ENCODE results near the gene PLAC9. TPM values are rescaled to one million over a fixed set of nuclear protein-coding genes. Genes with fewer than 3 reads are reported as not detected.

Gene PLAC9
- total RNA-seq, 5 donors from 2014 or later (not counting 1 experiment from before 2014, with no cell fraction given), result not detected

DNA sequence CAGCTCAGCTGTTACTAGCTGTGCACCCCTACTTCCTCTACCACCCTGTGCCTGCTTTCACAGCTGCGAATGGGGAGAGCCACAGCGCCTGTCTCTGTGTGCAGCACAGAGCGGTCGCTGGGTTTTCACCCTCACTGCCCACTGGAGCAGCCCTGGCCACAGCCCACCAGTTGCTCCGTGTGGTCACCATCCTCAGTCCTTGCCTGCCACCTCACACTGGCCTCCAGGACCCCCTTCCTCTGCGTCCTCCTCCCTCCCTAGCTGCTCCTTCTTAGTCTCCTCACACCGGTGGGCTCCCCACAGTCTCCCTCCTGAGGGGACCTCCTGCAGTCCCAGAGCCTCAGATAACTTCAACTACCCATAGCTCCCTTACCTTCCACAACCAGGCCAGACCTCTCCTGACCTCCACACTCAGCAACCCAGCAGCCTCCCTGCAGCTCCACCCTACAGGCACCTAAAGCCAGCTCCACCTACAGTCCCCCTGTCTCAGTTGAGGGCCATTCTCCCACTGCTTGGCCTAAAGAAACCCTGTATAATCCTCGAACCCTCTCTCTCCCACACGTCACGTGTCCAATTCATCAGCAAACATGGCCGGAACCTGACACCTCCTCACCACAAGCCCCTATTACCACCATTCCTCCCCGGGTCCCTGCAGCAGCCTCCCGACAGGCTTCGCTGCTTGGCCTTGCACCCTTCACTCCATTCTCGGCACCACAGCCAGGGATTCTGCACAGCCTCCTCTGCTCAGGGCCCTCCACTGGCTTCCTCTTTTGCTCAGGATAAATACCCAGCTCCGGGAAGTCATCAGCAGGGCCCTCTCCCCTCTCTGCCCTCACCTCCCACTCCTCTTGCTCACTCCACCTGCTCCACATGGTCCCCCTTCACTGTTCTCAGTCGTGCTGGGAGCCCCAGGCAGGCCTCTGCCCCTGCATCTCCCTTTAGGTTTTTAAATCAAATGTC, 28.1 kb downstream of the PLAC9 start:
- DNase-seq, result no peak
- ChIA-PET CTCF (interaction anchor here in 1 of 2 donors (0.7 to 1.6 kb wide), 2 partner anchors 14 to 16 kb away, joined by 5 read pairs; no protein-coding TSS in a partner anchor), POLR2A (no interaction called here)
- peak overlapping the region; percentile 20 to 71 for H3K27ac Mint-ChIP-seq
- peaks cover 79% of the 10 kb centered on the region for H3K36me3 Mint-ChIP-seq
- H3K4me3 ChIP-seq (ENCODE audit: control insufficient read depth in 1 of 2, extremely low read depth in 1 of 2, low read length in 1 of 2), result no peak overlapping the region
- H3K27me3 ChIP-seq (replicated peaks in 1 of 2; ENCODE audit: control insufficient read depth in 2 of 2, extremely low read depth in 1 of 2, insufficient read depth in 2 of 2, low read length in 1 of 2), result no peaks in the 10 kb centered on the region
- no peak for ATAC-seq (replicated peaks in 1 of 4)
- no peaks in the 10 kb centered on the region for H3K27me3 Mint-ChIP-seq
- no peaks in the 10 kb centered on the region for H3K9me3 Mint-ChIP-seq
- H3K36me3 ChIP-seq (ENCODE audit: control insufficient read depth in 2 of 2, extremely low read depth in 1 of 2, insufficient read depth in 1 of 2, low read length in 1 of 2), result peaks cover 38 to 100% of the 10 kb centered on the region in 2 donors
- 92% methylated on average over 15 of the region's 17 CpGs for WGBS (ENCODE audit: insufficient coverage)
- H3K4me3 Mint-ChIP-seq, result peak overlapping the region in 1 of 3 donors; percentile 1
- H3K9me3 ChIP-seq, result no peaks in the 10 kb centered on the region
- no peaks in the 10 kb centered on the region for H3K4me1 Mint-ChIP-seq
- peaks cover 0 to 4% of the 10 kb centered on the region in 2 experiments for H3K4me1 ChIP-seq (ENCODE audit: control insufficient read depth in 1 of 2, extremely low read depth in 1 of 2, insufficient read depth in 2 of 2, low read length in 2 of 2)
- no peak overlapping the region for H3K27ac ChIP-seq (ENCODE audit: low read length)

DNA sequence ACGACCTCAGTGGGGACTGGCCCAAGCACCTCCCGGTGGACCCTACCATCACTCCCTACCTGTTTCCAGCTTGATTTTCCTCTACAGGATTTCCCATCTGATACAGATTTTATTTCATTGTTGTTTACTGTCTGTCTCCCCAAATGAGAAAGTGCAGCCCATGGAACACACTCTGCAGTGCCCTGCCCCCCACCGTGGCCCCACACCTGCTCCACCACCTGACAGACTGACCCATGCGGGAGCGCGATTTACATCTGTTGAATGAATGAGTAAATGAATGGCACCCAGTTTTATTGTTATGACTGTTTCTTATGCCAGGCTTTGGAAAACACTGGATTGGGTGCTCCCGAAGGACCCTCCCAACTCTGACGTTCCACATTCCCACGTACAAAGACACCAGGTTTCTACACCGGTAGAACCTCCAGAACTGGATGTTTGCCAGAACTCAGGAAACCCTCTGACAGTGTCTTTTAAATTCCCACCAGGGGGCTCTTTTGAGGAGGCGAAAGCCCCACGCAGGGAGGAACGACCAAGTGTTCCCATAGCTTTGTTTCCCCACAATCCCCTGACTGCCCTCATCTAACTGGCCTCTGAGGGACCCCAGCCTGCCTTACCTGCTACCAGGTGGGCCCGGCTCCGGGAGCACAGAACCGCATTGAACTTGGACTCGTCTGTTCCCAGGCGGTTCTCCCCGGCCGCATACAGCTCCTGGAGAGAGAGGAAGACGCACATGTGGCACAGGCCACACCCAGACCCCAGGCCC, 29.0 kb downstream of the PLAC9 start:
- CTCF ChIA-PET, result interaction anchor here in 1 of 2 donors (1.6 kb wide), 1 partner anchor 17 kb away, joined by 5 read pairs; no protein-coding TSS in a partner anchor
- H3K4me1 Mint-ChIP-seq, result peaks cover 0 to 7% (median 0%) of the 10 kb centered on the region in 3 donors
- H3K4me3 ChIP-seq (ENCODE audit: control insufficient read depth in 1 of 2, extremely low read depth in 1 of 2, low read length in 1 of 2), result no peak overlapping the region
- ATAC-seq (replicated peaks in 1 of 4), result no peak
- H3K27me3 Mint-ChIP-seq, result no peaks in the 10 kb centered on the region
- H3K9me3 ChIP-seq, result no peaks in the 10 kb centered on the region
- POLR2A ChIA-PET, result no interaction called here
- peaks cover 0 to 4% of the 10 kb centered on the region in 2 experiments for H3K4me1 ChIP-seq (ENCODE audit: control insufficient read depth in 1 of 2, extremely low read depth in 1 of 2, insufficient read depth in 2 of 2, low read length in 2 of 2)
- DNase-seq, result peak in 2 of 35 experiments; percentile 14 to 47
- no peaks in the 10 kb centered on the region for H3K9me3 Mint-ChIP-seq
- H3K4me3 Mint-ChIP-seq, result no peak overlapping the region
- 94% methylated on average over 15 of the region's 21 CpGs for WGBS (ENCODE audit: insufficient coverage)
- H3K36me3 ChIP-seq (ENCODE audit: control insufficient read depth in 2 of 2, extremely low read depth in 1 of 2, insufficient read depth in 1 of 2, low read length in 1 of 2), result peaks cover 38 to 100% of the 10 kb centered on the region in 2 donors
- H3K27ac Mint-ChIP-seq, result peak overlapping the region in 1 of 2 donors; percentile 71
- no peaks in the 10 kb centered on the region for H3K27me3 ChIP-seq (replicated peaks in 1 of 2; ENCODE audit: control insufficient read depth in 2 of 2, extremely low read depth in 1 of 2, insufficient read depth in 2 of 2, low read length in 1 of 2)
- H3K36me3 Mint-ChIP-seq, result peaks cover 79% of the 10 kb centered on the region
- no peak overlapping the region for H3K27ac ChIP-seq (ENCODE audit: low read length)

DNA sequence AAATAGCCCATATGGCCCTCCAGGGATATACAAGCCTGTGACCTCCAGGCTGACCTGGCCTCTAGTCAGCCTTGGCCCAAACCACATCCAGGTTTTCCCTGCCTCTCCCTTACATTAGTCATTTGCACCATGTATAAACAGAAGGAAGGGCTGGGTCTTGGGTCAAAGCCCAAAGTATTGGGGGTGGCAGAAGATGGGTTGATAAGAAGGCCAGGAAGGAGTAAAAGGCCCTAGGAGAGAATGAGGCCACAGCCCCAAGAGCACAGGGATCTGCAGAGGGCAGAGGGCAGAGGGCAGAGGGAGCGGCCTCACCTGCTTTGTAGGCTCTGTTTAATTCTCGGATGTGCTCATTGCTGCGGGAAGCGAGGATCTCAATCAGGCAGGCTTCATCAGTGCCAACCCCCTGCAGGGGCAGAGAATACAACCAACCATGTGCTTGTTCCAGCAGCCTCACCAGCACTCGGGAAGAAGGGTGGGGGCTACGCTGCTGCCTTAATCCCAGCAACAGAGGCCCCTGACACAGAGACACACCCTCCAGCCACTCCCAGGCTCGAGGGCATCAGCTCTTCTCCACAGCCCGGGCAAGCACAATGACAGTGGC, 31.3 kb downstream of the PLAC9 start:
- no peak for DNase-seq
- peak overlapping the region in 1 of 2 donors; percentile 34 for H3K27ac Mint-ChIP-seq
- no peak overlapping the region for H3K4me3 ChIP-seq (ENCODE audit: control insufficient read depth in 1 of 2, extremely low read depth in 1 of 2, low read length in 1 of 2)
- no peak for ATAC-seq (replicated peaks in 1 of 4)
- H3K27me3 ChIP-seq (replicated peaks in 1 of 2; ENCODE audit: control insufficient read depth in 2 of 2, extremely low read depth in 1 of 2, insufficient read depth in 2 of 2, low read length in 1 of 2), result no peaks in the 10 kb centered on the region
- ChIA-PET CTCF (no interaction called here), POLR2A (no interaction called here)
- no peak overlapping the region for H3K4me3 Mint-ChIP-seq
- H3K27ac ChIP-seq (ENCODE audit: low read length), result no peak overlapping the region
- peaks cover 27 to 98% of the 10 kb centered on the region in 2 donors for H3K36me3 ChIP-seq (ENCODE audit: control insufficient read depth in 2 of 2, extremely low read depth in 1 of 2, insufficient read depth in 1 of 2, low read length in 1 of 2)
- H3K27me3 Mint-ChIP-seq, result no peaks in the 10 kb centered on the region
- H3K36me3 Mint-ChIP-seq, result peaks cover 55% of the 10 kb centered on the region
- peaks cover 0 to 5% of the 10 kb centered on the region in 2 experiments for H3K4me1 ChIP-seq (ENCODE audit: control insufficient read depth in 1 of 2, extremely low read depth in 1 of 2, insufficient read depth in 2 of 2, low read length in 2 of 2)
- peaks cover 0 to 7% (median 0%) of the 10 kb centered on the region in 3 donors for H3K4me1 Mint-ChIP-seq
- no peaks in the 10 kb centered on the region for H3K9me3 Mint-ChIP-seq
- no peaks in the 10 kb centered on the region for H3K9me3 ChIP-seq
- WGBS (ENCODE audit: insufficient coverage), result 95% methylated on average over 4 of the region's 8 CpGs

DNA sequence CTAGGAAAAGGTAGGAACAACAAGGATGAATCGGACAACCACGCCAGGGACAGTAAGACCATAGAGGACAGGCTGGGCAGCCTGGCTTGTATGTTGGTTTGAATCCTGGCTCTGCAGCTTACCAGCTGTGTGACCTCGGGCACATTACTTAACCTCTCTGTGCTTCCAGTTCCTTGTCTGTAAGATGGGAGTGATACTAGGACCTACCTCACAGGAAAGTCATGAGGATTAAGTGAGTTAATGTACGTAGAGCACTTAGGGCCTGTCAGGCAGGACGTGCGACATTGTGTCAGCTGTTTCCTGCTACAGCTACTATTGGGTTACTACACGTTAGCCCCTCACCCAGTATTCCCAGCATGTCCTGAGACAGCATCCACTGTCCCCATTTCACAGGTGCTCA, 32.1 kb downstream of the PLAC9 start:
- Mint-ChIP-seq H3K36me3 (peaks cover 52% of the 10 kb centered on the region), H3K4me3 (no peak overlapping the region), H3K27ac (no peak overlapping the region), H3K9me3 (no peaks in the 10 kb centered on the region), H3K27me3 (no peaks in the 10 kb centered on the region), H3K4me1 (peaks cover 0 to 10% (median 0%) of the 10 kb centered on the region in 3 donors)
- POLR2A ChIA-PET, result no interaction called here
- CTCF ChIA-PET, result no interaction called here
- WGBS (ENCODE audit: insufficient coverage), result 89% methylated on average over 5 of the region's 7 CpGs
- Histone ChIP-seq H3K27ac (ENCODE audit: low read length) (no peak overlapping the region), H3K27me3 (replicated peaks in 1 of 2; ENCODE audit: control insufficient read depth in 2 of 2, extremely low read depth in 1 of 2, insufficient read depth in 2 of 2, low read length in 1 of 2) (no peaks in the 10 kb centered on the region), H3K4me3 (ENCODE audit: control insufficient read depth in 1 of 2, extremely low read depth in 1 of 2, low read length in 1 of 2) (no peak overlapping the region), H3K36me3 (ENCODE audit: control insufficient read depth in 2 of 2, extremely low read depth in 1 of 2, insufficient read depth in 1 of 2, low read length in 1 of 2) (peaks cover 29 to 98% of the 10 kb centered on the region in 2 donors), H3K4me1 (ENCODE audit: control insufficient read depth in 1 of 2, extremely low read depth in 1 of 2, insufficient read depth in 2 of 2, low read length in 2 of 2) (peaks cover 0 to 12% of the 10 kb centered on the region in 2 experiments), H3K9me3 (no peaks in the 10 kb centered on the region)
- no peak for ATAC-seq (replicated peaks in 1 of 4)
- no peak for DNase-seq

DNA sequence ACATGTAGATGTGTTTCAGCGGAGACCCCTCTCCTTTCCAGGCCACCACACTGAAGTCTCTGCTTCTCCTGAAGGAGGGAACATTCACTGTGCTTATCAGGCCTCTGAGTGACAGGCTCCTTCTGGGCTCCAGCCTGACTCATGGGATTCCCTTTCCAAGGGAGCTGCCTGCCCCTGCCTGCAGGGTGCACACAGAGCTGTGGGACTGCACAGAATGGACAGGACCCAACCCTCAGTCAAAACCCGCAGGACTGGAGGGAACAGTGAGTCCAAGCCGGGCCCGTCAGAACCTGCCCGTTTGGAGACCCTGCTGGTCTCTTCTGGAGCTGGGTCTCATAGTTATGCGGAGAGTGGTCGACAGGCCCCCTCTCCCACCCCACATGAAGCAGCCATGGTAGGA, 32.6 kb downstream of the PLAC9 start:
- Histone ChIP-seq H3K4me3 (ENCODE audit: control insufficient read depth in 1 of 2, extremely low read depth in 1 of 2, low read length in 1 of 2) (no peak overlapping the region), H3K27ac (ENCODE audit: low read length) (no peak overlapping the region), H3K9me3 (no peaks in the 10 kb centered on the region), H3K4me1 (ENCODE audit: control insufficient read depth in 1 of 2, extremely low read depth in 1 of 2, insufficient read depth in 2 of 2, low read length in 2 of 2) (peaks cover 0 to 12% of the 10 kb centered on the region in 2 experiments), H3K36me3 (ENCODE audit: control insufficient read depth in 2 of 2, extremely low read depth in 1 of 2, insufficient read depth in 1 of 2, low read length in 1 of 2) (peaks cover 30 to 98% of the 10 kb centered on the region in 2 donors), H3K27me3 (replicated peaks in 1 of 2; ENCODE audit: control insufficient read depth in 2 of 2, extremely low read depth in 1 of 2, insufficient read depth in 2 of 2, low read length in 1 of 2) (no peaks in the 10 kb centered on the region)
- Mint-ChIP-seq H3K4me1 (peaks cover 4 to 16% (median 4%) of the 10 kb centered on the region in 3 donors), H3K9me3 (no peaks in the 10 kb centered on the region), H3K27me3 (no peaks in the 10 kb centered on the region), H3K4me3 (no peak overlapping the region), H3K27ac (no peak overlapping the region), H3K36me3 (peaks cover 52% of the 10 kb centered on the region)
- ChIA-PET CTCF (no interaction called here), POLR2A (interaction anchor here in 1 of 2 donors (0.6 kb wide), 1 partner anchor 32 kb away, joined by 3 read pairs; no protein-coding TSS in a partner anchor)
- ATAC-seq (replicated peaks in 1 of 4) (no peak), DNase-seq (no peak)
- WGBS (ENCODE audit: insufficient coverage), result 98% methylated on average over 6 of the region's 7 CpGs
